HCT116 (cell line): ENCODE measurements around the gene SEC11A.

Experiments used
- CBX3 ChIP-seq: IDR thresholded peaks from 2 replicates; pipeline ENCODE4 v1.6.1; 2012; ENCODE audit warnings: low read depth
- EGR1 ChIP-seq: IDR thresholded peaks from 2 replicates; pipeline ENCODE4 v1.6.1; 2012; ENCODE audit warnings: low read depth
- EZH2 ChIP-seq: fragments of 200-600 bp; sonication (generic); IDR thresholded peaks from 2 replicates; pipeline ENCODE4 v1.6.1; 2017; ENCODE audit warnings: antibody characterized with exemption, mixed run types
- JUND ChIP-seq: IDR thresholded peaks from 2 replicates; pipeline ENCODE4 v1.6.1; 2012
- POLR2A ChIP-seq: IDR thresholded peaks from 2 replicates; pipeline ENCODE4 v1.7.0; 2011; ENCODE audit warnings: borderline replicate concordance; ENCODE audit not compliant: insufficient read depth, insufficient read length; ENCODE audit errors: extremely low read depth
- POLR2AphosphoS5 ChIP-seq: IDR thresholded peaks from 2 replicates; pipeline ENCODE4 v1.6.1; 2011; ENCODE audit warnings: mild to moderate bottlenecking, low read depth, low read length, moderate library complexity
- RAD21 ChIP-seq: IDR thresholded peaks from 2 replicates; pipeline ENCODE4 v1.6.1; 2012; ENCODE audit warnings: low read depth, mild to moderate bottlenecking
- SIN3A ChIP-seq: IDR thresholded peaks from 2 replicates; pipeline ENCODE4 v1.6.1; 2012; ENCODE audit warnings: low read depth
- YY1 ChIP-seq: IDR thresholded peaks from 2 replicates; pipeline ENCODE4 v1.6.1; 2011; ENCODE audit warnings: low read length, low read depth, moderate library complexity, mild to moderate bottlenecking; ENCODE audit not compliant: insufficient replicate concordance; ENCODE audit errors: extremely low read depth
- ZFX ChIP-seq: fragments of 450-650 bp; IDR thresholded peaks from 2 replicates; pipeline ENCODE4 v1.6.1; 2017
- ZNF274 ChIP-seq: fragments of 200-500 bp; sonication (Bioruptor generic); IDR thresholded peaks from 2 replicates; pipeline ENCODE4 v1.6.1; 2014; ENCODE audit warnings: mild to moderate bottlenecking, low read depth, low read length, inconsistent platforms
- TF ChIP-seq, protein P1 (sequence below), 3 experiments: fragments of 200-600 bp in 1 of 3; sonication (generic) in 1 of 3; IDR thresholded peaks in 2 of 3; conservative IDR thresholded peaks in 1 of 3; 2 replicates each; pipeline ENCODE4 v1.5.1; 2012 to 2017; ENCODE audit warnings: low read depth in 2 of 3, low read length in 2 of 3, antibody characterized with exemption in 1 of 3, borderline replicate concordance in 1 of 3, control low read depth in 1 of 3, mild to moderate bottlenecking in 1 of 3, mixed read lengths in 1 of 3, mixed run types in 1 of 3, moderate library complexity in 1 of 3; ENCODE audit not compliant: insufficient read depth in 1 of 3
- TF ChIP-seq, protein P2 (sequence below): IDR thresholded peaks from 2 replicates; pipeline ENCODE4 v1.6.1; 2012
- TF ChIP-seq, protein P3 (sequence below): IDR thresholded peaks from 2 replicates; pipeline ENCODE4 v1.6.1; 2012; ENCODE audit warnings: low read depth

DNA sequence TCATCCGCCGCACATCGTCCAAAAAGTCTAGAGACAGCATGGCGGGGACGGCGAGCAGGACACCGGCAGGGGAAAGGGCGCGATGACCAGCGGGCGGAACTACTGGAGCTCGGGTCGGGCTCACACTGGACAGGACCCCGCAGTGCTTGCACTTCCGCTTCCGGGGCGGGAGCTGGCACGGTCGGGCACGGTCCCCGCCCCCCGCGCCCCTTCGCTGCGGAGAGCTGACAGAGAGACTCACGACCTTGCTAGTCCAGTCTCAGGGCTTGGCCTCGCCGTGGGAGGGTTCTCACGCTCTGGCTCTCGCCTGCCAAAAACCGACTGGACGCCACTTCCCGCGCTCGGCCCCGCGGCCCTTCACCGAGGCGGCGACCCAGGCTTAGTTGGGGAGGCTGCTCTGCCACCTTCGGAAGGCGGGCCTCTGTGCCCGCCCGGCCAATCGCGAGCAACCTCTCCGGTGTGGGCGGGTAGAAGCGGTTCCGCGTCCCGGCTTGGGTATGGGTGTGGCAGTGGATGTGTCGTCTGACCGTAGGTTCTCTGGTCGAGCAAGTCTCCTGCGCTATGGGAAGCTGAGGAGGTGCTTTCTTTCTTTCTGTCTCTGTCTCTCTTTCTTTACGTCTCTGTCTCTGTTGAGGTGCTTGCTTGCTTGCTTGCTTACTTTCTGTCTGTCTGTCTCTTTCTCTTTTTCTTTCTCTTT is at the start of gene SEC11A:
- TF ChIP-seq, protein P1, sequence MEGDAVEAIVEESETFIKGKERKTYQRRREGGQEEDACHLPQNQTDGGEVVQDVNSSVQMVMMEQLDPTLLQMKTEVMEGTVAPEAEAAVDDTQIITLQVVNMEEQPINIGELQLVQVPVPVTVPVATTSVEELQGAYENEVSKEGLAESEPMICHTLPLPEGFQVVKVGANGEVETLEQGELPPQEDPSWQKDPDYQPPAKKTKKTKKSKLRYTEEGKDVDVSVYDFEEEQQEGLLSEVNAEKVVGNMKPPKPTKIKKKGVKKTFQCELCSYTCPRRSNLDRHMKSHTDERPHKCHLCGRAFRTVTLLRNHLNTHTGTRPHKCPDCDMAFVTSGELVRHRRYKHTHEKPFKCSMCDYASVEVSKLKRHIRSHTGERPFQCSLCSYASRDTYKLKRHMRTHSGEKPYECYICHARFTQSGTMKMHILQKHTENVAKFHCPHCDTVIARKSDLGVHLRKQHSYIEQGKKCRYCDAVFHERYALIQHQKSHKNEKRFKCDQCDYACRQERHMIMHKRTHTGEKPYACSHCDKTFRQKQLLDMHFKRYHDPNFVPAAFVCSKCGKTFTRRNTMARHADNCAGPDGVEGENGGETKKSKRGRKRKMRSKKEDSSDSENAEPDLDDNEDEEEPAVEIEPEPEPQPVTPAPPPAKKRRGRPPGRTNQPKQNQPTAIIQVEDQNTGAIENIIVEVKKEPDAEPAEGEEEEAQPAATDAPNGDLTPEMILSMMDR (IDR thresholded peaks at IDR 0.05 in 2 of 3, conservative IDR thresholded peaks at IDR 0.05 in 1 of 3; ENCODE audit: borderline replicate concordance in 1 of 3, insufficient read depth in 1 of 3, low read depth in 2 of 3, low read length in 2 of 3), result no peak
- TF ChIP-seq, protein P2, sequence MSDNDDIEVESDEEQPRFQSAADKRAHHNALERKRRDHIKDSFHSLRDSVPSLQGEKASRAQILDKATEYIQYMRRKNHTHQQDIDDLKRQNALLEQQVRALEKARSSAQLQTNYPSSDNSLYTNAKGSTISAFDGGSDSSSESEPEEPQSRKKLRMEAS, result peak; percentile 85
- peak; percentile 85 for TF ChIP-seq POLR2AphosphoS5
- TF ChIP-seq RAD21, result no peak
- peak; percentile 76 for TF ChIP-seq YY1
- TF ChIP-seq EZH2, result no peak
- peak; percentile 96 for TF ChIP-seq POLR2A
- TF ChIP-seq ZNF274, result no peak
- TF ChIP-seq, protein P3, sequence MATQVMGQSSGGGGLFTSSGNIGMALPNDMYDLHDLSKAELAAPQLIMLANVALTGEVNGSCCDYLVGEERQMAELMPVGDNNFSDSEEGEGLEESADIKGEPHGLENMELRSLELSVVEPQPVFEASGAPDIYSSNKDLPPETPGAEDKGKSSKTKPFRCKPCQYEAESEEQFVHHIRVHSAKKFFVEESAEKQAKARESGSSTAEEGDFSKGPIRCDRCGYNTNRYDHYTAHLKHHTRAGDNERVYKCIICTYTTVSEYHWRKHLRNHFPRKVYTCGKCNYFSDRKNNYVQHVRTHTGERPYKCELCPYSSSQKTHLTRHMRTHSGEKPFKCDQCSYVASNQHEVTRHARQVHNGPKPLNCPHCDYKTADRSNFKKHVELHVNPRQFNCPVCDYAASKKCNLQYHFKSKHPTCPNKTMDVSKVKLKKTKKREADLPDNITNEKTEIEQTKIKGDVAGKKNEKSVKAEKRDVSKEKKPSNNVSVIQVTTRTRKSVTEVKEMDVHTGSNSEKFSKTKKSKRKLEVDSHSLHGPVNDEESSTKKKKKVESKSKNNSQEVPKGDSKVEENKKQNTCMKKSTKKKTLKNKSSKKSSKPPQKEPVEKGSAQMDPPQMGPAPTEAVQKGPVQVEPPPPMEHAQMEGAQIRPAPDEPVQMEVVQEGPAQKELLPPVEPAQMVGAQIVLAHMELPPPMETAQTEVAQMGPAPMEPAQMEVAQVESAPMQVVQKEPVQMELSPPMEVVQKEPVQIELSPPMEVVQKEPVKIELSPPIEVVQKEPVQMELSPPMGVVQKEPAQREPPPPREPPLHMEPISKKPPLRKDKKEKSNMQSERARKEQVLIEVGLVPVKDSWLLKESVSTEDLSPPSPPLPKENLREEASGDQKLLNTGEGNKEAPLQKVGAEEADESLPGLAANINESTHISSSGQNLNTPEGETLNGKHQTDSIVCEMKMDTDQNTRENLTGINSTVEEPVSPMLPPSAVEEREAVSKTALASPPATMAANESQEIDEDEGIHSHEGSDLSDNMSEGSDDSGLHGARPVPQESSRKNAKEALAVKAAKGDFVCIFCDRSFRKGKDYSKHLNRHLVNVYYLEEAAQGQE, result no peak
- TF ChIP-seq EGR1, result peak; percentile 71
- TF ChIP-seq SIN3A, result peak; percentile 82
- TF ChIP-seq ZFX, result peak; percentile 36
- peak; percentile 71 for TF ChIP-seq CBX3
- TF ChIP-seq JUND, result no peak
